Fibroblast of pulmonary artery (primary cell): ENCODE results near the gene SNED1.

Source experiments
- DNase-seq: peaks from one replicate; pipeline ENCODE4 v3.0.0-alpha.2; 2010; ENCODE audit warnings: low read depth
- H3K4me3 ChIP-seq: replicated peaks from 2 replicates; pipeline ENCODE4 v1.5.1; 2011; ENCODE audit warnings: low read depth, mild to moderate bottlenecking, control low read depth, low read length, moderate library complexity
- TF ChIP-seq, protein P1 (sequence below): IDR thresholded peaks from 2 replicates; pipeline ENCODE4 v1.5.1; 2011; ENCODE audit warnings: mild to moderate bottlenecking, control low read depth, low read length, inconsistent platforms; ENCODE audit errors: missing control alignments

The SNED1 gene

DNA sequence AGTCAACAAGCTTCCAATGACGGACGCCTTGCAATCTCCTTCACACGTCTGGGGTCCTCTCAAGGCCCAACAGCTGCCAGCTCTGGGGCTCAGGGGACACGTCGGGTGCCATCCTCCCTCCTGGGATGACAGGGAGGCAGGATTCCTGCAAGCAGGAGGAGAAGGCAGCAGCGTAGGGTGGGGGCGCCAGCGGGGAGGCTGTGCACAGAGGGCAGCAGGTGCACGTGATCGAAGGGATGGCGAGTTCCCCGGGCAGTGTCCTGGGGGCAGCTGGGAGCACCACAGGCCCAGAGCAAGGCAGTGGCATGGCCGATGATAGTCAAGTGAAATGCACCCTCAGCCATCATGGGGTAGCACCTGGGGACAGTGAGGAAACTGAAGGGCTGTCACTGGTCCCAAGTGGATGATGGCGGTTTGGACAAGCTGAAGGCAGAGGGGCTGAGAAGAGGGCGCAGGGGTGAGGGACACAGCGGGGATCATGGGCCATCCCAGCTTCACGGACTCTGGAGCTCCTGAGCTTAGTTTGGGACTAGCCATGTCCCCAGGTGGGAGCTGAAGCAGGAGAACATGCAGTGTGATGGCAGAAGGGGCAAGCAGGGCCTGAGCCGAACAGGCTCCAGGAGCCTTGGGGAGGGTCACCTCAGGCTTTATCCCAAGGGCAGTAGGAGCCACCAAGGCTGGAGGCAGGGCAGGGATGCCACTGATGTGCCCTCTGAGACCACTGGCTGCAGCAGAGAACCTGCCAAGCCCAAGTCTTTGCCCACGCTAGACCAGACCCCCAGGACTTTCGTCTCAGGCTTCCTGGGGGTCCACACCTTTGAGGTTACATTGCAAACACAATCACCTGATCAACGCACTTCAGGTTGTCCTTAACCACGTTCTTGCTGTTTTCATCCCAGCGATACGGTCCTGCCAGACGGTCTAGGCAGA lies 16.3 kb upstream of the SNED1 start:
- no peak overlapping the region for H3K4me3 ChIP-seq
- DNase-seq, result no peak
- TF ChIP-seq, protein P1, sequence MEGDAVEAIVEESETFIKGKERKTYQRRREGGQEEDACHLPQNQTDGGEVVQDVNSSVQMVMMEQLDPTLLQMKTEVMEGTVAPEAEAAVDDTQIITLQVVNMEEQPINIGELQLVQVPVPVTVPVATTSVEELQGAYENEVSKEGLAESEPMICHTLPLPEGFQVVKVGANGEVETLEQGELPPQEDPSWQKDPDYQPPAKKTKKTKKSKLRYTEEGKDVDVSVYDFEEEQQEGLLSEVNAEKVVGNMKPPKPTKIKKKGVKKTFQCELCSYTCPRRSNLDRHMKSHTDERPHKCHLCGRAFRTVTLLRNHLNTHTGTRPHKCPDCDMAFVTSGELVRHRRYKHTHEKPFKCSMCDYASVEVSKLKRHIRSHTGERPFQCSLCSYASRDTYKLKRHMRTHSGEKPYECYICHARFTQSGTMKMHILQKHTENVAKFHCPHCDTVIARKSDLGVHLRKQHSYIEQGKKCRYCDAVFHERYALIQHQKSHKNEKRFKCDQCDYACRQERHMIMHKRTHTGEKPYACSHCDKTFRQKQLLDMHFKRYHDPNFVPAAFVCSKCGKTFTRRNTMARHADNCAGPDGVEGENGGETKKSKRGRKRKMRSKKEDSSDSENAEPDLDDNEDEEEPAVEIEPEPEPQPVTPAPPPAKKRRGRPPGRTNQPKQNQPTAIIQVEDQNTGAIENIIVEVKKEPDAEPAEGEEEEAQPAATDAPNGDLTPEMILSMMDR, result no peak

DNA sequence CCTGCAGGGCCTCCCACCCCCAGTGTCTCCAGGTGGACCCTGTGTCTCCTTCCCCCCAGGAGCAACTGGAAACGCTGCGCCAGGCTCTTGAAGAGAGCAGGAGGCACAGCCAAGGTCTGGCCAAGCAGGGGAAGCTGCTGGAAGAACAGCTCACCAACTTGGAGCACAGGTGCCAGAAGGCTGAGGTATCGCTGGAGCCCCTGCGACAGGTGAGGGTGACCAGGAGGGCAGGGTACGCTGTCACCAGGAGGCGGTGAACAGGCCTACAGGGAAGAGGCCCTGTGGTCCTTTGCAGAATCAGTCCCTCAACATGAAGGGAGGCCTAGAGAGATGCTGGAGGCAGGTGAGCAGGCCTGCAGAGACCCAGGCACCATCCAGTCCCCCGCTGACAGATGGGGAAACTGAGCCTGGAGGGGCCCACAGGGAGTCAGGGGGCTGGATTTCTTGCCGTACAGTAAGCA lies 15.6 kb upstream of the SNED1 start:
- no peak overlapping the region for H3K4me3 ChIP-seq
- TF ChIP-seq, protein P1, result no peak

DNA sequence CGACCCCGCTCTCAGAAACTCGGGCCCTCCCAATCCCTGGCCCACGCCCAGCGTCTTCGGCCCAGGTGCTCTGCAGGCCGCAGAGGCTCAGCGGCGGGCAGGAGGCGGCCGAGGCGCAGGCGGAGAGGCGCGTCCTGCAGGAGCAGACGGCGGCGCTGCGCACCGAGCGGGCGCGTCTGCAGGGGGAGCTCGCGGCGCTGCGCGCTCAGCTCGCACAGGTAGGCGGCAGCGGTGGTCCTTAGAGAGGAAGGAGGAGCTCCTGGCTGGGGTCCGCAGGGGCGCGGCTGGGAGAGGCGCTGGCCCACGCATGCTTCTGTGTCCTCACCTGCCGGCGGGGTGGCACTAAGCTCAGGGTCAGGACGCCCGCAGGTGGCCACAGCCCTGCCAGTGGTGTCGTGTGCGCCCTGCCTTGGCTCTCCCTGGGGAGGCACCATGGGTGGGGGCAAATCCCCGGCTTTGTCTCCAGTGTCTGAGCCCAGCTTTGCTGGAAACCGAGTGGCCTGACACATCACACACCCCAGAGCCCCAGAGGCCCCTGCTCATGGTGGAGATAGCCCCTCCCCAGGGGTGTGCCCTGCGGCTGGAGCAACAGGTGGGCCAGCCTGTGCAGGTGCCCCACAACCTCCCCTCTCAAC lies 14.9 kb upstream of the SNED1 start:
- no peak overlapping the region for H3K4me3 ChIP-seq
- TF ChIP-seq, protein P1, result peak; percentile 27
- DNase-seq, result peak; percentile 54

More for the DNA sequence above, 15.6 kb upstream of the SNED1 start:
- DNase-seq, result no peak

DNA sequence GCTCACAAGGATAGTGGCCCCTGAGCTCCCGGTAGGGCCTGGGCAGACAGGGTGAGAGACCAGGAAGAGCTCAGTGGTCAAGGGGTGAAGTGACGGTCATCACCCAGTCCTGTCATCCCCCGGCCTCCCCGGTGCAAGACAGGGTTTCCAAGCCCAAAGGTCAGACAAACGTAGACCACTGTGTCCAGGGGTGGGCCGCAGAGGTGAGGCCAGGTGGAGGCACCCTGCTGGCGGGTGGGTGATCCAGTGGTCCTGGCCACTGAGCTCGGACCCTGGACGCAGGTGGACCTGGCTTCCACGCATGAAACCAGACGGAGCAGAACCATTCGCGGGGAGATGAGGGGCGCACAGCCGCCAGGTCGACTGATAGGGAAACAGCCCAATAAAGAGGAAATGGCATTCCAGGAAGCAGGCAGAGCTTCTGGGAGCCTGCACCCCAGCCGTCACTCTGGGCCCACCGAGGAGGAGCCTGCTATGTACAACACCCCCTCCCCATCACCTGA lies 14.4 kb upstream of the SNED1 start:
- TF ChIP-seq, protein P1, result no peak

DNA sequence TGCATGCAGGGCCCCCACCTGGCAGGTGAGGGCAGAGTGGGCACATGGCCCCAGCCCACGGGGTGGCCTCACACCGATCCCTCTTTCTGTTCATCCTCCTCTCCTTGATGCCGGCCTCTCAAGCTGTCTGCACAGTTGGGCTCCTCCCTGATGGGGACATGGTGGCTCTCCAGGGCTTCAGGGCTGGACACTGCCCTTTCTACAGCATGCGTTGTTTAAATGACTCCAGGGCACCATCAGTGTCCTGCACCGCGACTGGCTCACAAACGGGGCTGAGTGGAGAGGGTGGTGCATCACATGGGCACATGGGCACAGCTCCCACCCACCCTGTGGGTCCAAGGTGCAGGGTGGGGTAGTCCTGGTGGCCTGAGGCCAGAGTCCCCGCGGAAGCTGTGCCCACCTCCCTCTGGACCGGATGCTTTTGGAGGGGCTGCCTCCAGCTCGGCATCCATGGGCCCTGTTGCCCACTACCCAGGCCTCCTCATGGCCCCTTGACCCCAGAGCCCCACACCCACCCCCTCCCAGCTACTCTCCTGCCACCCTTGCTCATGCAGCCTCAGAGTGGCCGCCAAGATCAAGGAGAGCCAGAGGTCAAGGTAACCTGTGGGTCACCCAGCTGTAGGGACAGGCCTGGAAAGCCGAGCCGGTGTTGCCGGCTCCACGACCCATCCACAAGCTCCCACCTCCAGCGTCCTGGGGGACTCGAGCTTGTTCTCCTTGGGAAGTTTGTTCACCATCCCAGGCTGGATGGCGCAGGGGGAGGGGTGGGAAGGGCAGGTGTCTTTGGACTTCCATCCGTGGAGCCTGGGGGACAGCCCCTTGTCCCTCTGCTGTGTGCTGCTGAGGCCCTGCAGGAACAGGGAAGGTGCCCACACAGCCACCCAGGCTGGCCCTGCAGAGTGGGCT lies 12.3 kb upstream of the SNED1 start:
- no peak for DNase-seq
- TF ChIP-seq, protein P1, result no peak
- H3K4me3 ChIP-seq, result no peak overlapping the region

More for the DNA sequence above, 14.4 kb upstream of the SNED1 start:
- no peak for DNase-seq
- H3K4me3 ChIP-seq, result no peak overlapping the region

DNA sequence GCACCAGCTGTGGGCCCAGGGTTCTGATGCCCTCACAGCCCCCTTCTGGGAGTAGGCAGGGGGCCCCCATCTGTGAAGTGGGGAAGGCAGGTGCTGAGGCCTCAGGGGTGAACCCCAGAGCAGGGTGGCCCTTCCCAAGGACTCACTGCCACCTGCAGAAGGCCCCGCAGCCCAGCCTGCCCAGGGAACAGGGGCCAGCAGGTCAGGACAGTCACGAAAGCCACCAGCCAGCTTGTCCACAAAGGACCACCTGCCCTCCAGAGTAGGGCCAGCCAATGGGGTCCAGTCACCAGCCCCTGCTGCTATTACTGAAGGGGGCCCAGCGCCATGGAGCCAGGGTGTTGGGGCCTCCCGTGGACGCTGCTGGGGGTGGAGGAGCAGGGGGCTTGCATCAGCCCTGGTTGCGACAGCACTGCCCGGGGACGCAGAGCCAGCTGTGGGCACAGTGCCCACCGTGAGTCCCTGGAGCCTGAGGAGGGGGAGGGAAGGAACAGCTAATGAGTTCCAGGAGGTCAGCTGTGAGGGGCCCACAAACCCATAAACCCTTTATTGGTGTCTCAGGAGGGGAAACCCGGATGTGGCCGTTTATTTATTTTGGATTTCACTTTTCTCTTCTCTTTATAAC lies 11.5 kb upstream of the SNED1 start:
- H3K4me3 ChIP-seq, result no peak overlapping the region
- TF ChIP-seq, protein P1, result no peak
- peak; percentile 81 for DNase-seq
